Thyroid gland (tissue), 4 donors: ENCODE data around the gene TICRR. TPM values are rescaled to one million over a fixed set of nuclear protein-coding genes. Genes with fewer than 3 reads are reported as not detected.
"Not testable (repeated sequence)": the region's sequence is repeated elsewhere in the genome, so short reads cannot be mapped to it uniquely, and the experiment has no call there.

Source experiments
- DNase-seq, 2 donors: peaks; one replicate each; pipeline ENCODE4 v3.0.0-alpha.2; 2019
- H3K27ac ChIP-seq, 3 donors: fragments of 200-600 bp; sonication (generic); 1 replicate in 2 of 3; 2 replicates in 1 of 3; pipeline ENCODE4 v1.5.1; 2016 to 2019; ENCODE audit warnings: mild to moderate bottlenecking in 1 of 3, moderate library complexity in 1 of 3
- H3K27me3 ChIP-seq: fragments of 200-600 bp; sonication (generic); one replicate; pipeline ENCODE4 v1.5.1; 2019
- H3K36me3 ChIP-seq, 2 donors: fragments of 200-600 bp; sonication (generic); one replicate each; pipeline ENCODE4 v1.5.1; 2016 to 2019
- H3K4me1 ChIP-seq, 2 donors: fragments of 200-600 bp; sonication (generic); one replicate each; pipeline ENCODE4 v1.5.1; 2017 to 2019
- H3K4me3 ChIP-seq, 3 donors: fragments of 200-600 bp; sonication (generic); replicated peaks in 1 of 3; 1 replicate in 2 of 3; 2 replicates in 1 of 3; pipeline ENCODE4 v1.5.1; 2016; ENCODE audit warnings: mild to moderate bottlenecking in 1 of 3
- H3K9me3 ChIP-seq: fragments of 200-600 bp; sonication (generic); one replicate; pipeline ENCODE4 v1.5.1; 2017
- CTCF ChIP-seq, 6 experiments: fragments of 200-600 bp in 3 of 6; fragments of 450-650 bp in 3 of 6; sonication (generic) in 3 of 6; IDR thresholded peaks; one replicate each; pipeline ENCODE4 v1.5.1; 2016 to 2019; ENCODE audit warnings: antibody characterized with exemption in 6 of 6, mild to moderate bottlenecking in 2 of 6, inconsistent platforms in 1 of 6, moderate library complexity in 1 of 6
- POLR2A ChIP-seq, 2 donors: fragments of 450-650 bp; IDR thresholded peaks; one replicate each; pipeline ENCODE4 v1.6.1; 2017; ENCODE audit warnings: antibody characterized with exemption in 2 of 2, mild to moderate bottlenecking in 2 of 2, moderate library complexity in 1 of 2
- WGBS, 2 donors: methylation state at CpG; one replicate each; pipeline ENCODE4 v1.1.5; 2017; 5-methylcytosine and 5-hydroxymethylcytosine counted together
- intact Hi-C: fragments of 100-400 bp; cut with DNase I; formaldehyde crosslinking; loops from one replicate; pipeline ENCODE4 v1.15.1; 2023
- total RNA-seq, 4 donors: library from RNA; depleted of rRNA; stranded (reverse); fragments of >200 nt; gene quantifications; one replicate each; pipeline ENCODE4 v1.2.3, GENCODE V29; 2016

Gene TICRR
- total RNA-seq, 4 donors from 2014 or later: under 0.01 to 0.21 TPM; not detected in 2

- DNase-seq: no peak
- Histone ChIP-seq H3K27me3 (no peaks in the 10 kb centered on the region), H3K27ac (no peak overlapping the region), H3K36me3 (no peaks in the 10 kb centered on the region), H3K4me3 (no peak overlapping the region), H3K4me1 (no peaks in the 10 kb centered on the region), H3K9me3 (no peaks in the 10 kb centered on the region)
- TF ChIP-seq CTCF (IDR thresholded peaks at IDR 0.05): no peak
- TF ChIP-seq POLR2A (IDR thresholded peaks at IDR 0.05): no peak
- WGBS, 2 donors: 80 to 94% methylated on average over 7 of the region's 7 CpGs
- intact Hi-C loops: no loop called here
Measured at GRCh38 chr15:89569090-89569745, 6.1 kb upstream of the TICRR start.

GRCh38 chr15:89575656-89576416 is 567 bp downstream of the TICRR start:
- no peaks in the 10 kb centered on the region for H3K9me3 ChIP-seq
- no peaks in the 10 kb centered on the region for H3K36me3 ChIP-seq
- H3K27me3 ChIP-seq: no peaks in the 10 kb centered on the region
- no peak for DNase-seq
- H3K4me3 ChIP-seq: peak overlapping the region in 2 of 3 donors; percentile 51 to 53
- WGBS, 2 donors: 2 to 4% methylated on average over 12 to 17 of the region's 60 CpGs
- intact Hi-C loops: no loop called here
- H3K27ac ChIP-seq: no peak overlapping the region
- no peak for TF ChIP-seq POLR2A (IDR thresholded peaks at IDR 0.05)
- no peak for TF ChIP-seq CTCF (IDR thresholded peaks at IDR 0.05)
- peaks cover 6 to 9% of the 10 kb centered on the region in 2 donors for H3K4me1 ChIP-seq

- Histone ChIP-seq H3K9me3 (no peaks in the 10 kb centered on the region), H3K4me3 (no peak overlapping the region), H3K36me3 (no peaks in the 10 kb centered on the region), H3K27ac (no peak overlapping the region), H3K4me1 (peaks cover 6 to 9% of the 10 kb centered on the region in 2 donors), H3K27me3 (no peaks in the 10 kb centered on the region)
- no peak for DNase-seq
- no peak for TF ChIP-seq CTCF (IDR thresholded peaks at IDR 0.05)
- no peak for TF ChIP-seq POLR2A (IDR thresholded peaks at IDR 0.05)
- 8 to 11% methylated on average over 1 of the region's 1 CpG for WGBS, 2 donors
- intact Hi-C loops: no loop called here
Measured at GRCh38 chr15:89576417-89576773, 1.1 kb downstream of the TICRR start.

GRCh38 chr15:89577776-89578115 is 2.5 kb downstream of the TICRR start:
- Histone ChIP-seq H3K4me3 (no peak overlapping the region), H3K27me3 (no peaks in the 10 kb centered on the region), H3K27ac (no peak overlapping the region), H3K4me1 (peaks cover 6 to 9% of the 10 kb centered on the region in 2 donors), H3K9me3 (no peaks in the 10 kb centered on the region), H3K36me3 (no peaks in the 10 kb centered on the region)
- 64 to 65% methylated on average over 3 of the region's 3 CpGs for WGBS, 2 donors
- no peak for DNase-seq
- no peak for TF ChIP-seq CTCF (IDR thresholded peaks at IDR 0.05)
- intact Hi-C loops: no loop called here

GRCh38 chr15:89578146-89578545 is 2.9 kb downstream of the TICRR start:
- Histone ChIP-seq H3K27ac (no peak overlapping the region), H3K9me3 (no peaks in the 10 kb centered on the region), H3K36me3 (no peaks in the 10 kb centered on the region), H3K4me1 (peaks cover 6 to 9% of the 10 kb centered on the region in 2 donors), H3K4me3 (no peak overlapping the region), H3K27me3 (no peaks in the 10 kb centered on the region)
- intact Hi-C loops: no loop called here
- DNase-seq: no peak
- no peak for TF ChIP-seq POLR2A (IDR thresholded peaks at IDR 0.05)
- TF ChIP-seq CTCF (IDR thresholded peaks at IDR 0.05): no peak
- 78 to 86% methylated on average over 2 of the region's 2 CpGs for WGBS, 2 donors

GRCh38 chr15:89580747-89581146 is 5.5 kb downstream of the TICRR start:
- H3K27me3 ChIP-seq, intact Hi-C loops, H3K36me3 ChIP-seq, DNase-seq, H3K9me3 ChIP-seq, H3K27ac ChIP-seq, H3K4me1 ChIP-seq, H3K4me3 ChIP-seq: not testable (repeated sequence)
- 97 to 100% methylated on average over 2 of the region's 2 CpGs for WGBS, 2 donors
